ENCODE data around the gene ENDOV.
A peak's percentile ranks its signal among the peaks of the same experiment; 100 is the strongest.

The ENDOV gene

GRCh38 chr17:80452173-80452915 lies 37.4 kb downstream of the ENDOV start:
- no peak for DNase-seq

DNA sequence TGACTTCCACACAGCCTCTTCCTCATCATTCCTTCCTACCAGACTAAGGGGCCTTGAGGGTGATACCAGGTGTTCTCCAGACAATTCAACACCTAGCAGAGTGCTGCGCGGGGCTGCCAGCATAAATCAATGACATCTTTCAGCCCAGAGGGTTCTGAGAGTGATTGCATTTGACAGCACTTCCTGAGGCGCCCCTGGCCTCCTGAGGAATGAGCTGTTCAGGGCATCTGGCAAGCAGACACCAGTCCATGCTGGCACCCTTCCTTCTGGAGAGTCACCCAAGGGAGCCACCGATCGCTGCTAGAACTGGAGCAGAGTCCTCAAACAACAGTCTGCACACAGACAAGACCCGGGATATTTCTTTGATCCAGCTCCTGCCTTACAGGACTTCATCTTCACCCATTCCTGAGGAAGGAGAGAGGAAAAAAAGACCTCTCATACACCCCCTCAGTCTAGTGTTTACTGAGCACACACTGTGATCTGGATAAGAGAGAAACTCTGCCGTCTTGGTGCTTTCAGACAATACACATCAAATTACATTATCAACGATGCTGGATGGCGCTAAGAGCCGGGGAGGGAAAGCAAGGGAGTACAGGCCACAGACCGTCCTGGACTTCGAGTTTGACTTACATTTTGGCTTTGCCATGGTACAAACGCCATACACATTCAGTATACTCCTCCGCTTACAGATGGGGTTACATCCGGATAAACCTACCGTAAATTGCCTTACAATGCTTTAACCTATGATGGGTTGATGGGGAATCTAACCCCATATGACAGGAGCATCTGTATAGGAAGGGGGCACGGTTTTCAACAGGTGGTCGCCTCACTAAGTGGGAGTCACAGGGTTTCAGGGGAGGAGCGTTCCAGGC lies 38.4 kb downstream of the ENDOV start:
- DNase-seq, result no peak

DNA sequence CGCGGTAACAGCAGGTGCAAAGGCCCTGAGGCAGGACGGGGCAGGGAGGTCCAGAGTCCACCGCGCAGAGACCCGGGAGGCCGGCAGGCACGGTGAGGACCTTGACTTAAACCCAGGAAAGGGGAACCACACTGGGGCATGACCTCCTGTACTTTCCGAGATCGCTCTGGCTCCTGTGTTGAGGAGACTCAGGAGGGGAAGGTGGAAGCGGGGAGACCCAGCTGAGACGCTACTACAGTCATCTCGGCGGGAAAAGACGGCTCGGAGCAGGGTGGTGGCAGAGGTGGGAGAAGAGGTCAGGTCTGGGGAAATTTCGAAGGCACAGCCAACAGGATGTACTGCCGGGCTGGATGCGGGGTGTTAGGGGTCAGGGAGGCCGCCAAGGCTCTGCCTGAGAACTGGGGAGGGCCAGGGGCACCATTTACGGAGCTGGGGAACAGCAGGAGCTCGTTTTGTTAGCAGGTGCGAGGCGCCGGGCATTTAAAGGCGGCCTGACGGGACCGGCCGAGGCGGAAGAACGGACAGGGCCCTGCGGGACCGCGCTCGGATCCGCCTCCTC lies 39.1 kb downstream of the ENDOV start:
- peak in 1 of 2 donors; percentile 26 for DNase-seq

DNA sequence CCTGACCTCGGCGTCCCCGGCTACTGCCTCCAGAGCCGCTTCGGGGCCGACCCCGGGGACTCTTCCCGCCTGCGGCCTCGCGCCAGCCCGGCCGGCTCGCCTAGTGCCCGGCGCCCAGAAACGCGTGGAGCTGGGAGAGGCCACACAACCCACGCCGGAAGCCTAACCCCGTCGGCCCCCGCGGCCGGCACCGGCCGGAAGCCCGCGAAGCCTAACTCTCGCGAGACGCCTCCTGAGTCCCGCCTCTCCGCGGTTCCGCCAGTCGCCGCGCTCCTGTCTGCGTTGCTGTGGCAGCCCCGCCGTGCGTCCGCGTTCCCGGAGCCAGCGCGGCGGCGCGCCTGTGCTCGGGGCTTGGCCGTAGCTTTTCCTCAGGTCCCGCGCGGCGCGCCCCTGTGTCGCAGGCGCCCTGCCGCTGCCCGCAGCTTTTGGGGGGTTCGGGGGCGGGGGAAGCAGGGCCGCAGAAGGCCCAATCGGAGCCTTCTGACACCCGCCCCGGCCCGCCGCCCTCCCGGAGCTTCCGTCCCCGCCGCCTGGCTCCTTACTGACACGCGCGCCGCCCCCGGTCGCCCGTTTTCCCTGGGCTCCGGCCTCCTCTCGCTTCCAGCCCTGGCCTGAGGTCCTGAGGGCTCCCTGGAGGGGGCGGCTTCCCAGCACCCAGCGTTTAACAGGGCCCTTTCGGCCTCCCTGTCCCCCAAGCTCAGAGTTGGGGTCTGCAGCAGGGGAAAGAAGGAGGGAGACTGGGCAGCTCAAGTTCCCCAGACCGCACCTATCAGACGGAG lies 39.8 kb downstream of the ENDOV start:
- peak; percentile 95 to 96 for DNase-seq

- peak in 1 of 2 donors; percentile 55 for DNase-seq
These were observed 40.4 kb downstream of the ENDOV start for GRCh38 chr17:80455336-80455710.

GRCh38 chr17:80455784-80456183 lies 40.8 kb downstream of the ENDOV start:
- no peak for DNase-seq

- DNase-seq, result no peak
These were observed 41.7 kb downstream of the ENDOV start for GRCh38 chr17:80456465-80457235.

- DNase-seq, result peak in 1 of 2 donors; percentile 23
These were observed 42.4 kb downstream of the ENDOV start for GRCh38 chr17:80457236-80457856.

- DNase-seq, result no peak
These were observed 43.0 kb downstream of the ENDOV start for GRCh38 chr17:80458016-80458415.

DNA sequence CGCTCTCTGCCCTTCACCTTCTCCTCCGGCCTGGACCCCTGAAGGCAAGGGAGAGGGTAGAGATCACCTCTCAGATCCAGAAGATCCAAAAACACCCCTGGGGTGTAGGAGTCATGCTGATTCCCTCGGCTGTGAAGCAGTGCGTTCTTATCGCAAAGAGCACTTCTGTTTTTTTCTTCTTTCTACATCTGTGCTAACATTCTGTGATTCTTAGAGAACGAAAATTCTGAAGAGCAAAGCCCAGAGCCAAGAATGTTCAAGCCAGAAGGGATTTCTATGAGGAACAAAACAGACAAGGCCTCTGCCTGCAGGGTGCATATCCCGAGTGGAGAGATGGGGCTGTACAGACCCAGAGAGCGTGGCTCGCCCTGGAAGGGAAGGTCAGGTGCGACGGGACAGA lies 44.3 kb downstream of the ENDOV start:
- no peak for DNase-seq

DNA sequence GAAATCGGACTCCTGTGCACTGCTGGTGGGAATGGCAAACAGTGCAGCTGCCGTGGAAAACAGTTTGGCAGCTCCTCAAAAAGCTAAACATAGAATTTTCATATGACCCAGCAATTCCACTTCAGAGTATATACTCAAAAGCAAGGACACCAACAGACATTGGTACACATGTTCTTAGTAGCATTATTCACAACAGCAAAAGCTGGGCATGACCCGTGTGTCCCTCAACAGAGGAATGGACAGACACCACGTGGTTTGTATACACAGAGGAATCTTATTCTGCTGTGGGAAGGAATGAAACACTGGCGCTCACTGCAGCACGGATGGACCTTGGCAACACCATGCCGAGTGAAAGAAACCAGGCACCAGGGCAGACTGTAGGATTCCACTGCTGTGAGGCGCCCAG lies 45.5 kb downstream of the ENDOV start:
- DNase-seq, result no peak

GRCh38 chr17:80461528-80462160 lies 46.7 kb downstream of the ENDOV start:
- DNase-seq, result no peak

DNA sequence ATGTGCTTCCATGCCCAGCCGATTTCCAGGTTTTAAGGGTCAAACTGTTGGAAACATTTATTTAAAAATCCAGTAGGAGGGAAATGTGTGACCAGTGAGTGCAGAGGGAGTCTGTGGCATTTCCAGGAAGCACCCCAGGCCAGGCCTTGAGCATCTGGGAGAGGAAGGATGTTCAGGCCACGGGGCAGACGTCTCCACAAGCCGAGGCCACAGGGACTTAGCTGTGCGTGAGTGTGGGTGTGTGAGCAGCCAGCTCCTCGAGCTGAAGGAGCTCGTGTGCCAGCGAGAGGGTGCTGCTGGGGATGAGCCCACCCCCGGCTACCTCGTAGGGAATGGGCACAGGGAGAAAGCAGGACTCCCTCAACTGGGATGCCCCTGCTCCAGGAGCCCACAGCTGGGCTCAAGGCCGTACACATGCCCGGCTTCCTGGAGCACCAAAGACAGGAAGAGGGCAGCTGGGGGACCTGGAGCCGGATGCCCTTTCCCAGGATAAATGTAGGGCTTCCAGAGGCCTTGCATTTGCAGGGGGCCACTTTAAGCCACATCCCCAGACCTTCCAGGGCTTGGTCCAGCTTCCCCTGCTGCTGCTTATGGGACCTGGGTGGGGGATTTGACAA lies 48.9 kb downstream of the ENDOV start:
- no peak for DNase-seq

- no peak for DNase-seq
These were observed 49.5 kb downstream of the ENDOV start for GRCh38 chr17:80464486-80464885.

GRCh38 chr17:80465327-80465974 lies 50.5 kb downstream of the ENDOV start:
- no peak for DNase-seq

GRCh38 chr17:80466188-80466705 lies 51.3 kb downstream of the ENDOV start:
- DNase-seq, result no peak

- DNase-seq, result no peak
These were observed 53.3 kb downstream of the ENDOV start for GRCh38 chr17:80468242-80468641.

DNA sequence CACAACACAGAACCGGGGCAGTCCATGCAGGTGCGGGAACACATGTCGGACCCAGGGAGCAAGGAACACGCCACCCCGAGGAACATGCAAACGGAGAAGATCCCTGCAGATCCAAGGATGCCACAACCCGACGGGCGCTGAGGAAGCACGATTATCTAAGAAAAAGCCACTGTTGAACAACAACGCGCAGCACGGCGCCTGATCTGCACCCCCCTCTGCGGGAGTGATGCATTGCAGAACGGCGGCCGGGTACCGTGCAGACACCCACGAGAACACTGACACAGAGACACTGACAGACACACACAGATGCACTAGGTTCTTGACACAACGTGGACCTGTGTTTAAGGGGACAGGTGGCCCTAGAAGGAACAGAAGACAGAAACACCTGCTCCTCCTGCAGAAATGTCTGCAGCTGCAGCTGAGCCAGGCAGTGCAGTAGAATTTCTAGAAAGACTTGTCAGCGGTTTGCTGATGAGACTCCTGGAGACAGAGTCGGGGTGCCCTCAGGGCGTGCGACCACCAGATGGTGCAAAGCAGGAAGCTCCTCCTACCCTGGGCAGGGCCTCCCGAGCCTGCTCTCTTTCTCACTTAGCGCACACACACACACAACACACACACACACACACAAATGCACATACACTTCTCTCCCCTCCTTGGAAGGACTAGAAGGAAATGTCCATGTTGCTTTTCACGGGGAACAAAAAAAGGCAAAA lies 54.0 kb downstream of the ENDOV start:
- no peak for DNase-seq

- DNase-seq, result no peak
These were observed 54.7 kb downstream of the ENDOV start for GRCh38 chr17:80469667-80470066.
